Measurements from ENCODE around the gene CARD9. TPM values are rescaled to one million over a fixed set of nuclear protein-coding genes. Genes with fewer than 3 reads are reported as not detected.
A peak's percentile ranks its signal among the peaks of the same experiment; 100 is the strongest.

The CARD9 gene
- total RNA-seq, 2 donors from 2014 or later, result 0.35 to 1.5 TPM

DNA sequence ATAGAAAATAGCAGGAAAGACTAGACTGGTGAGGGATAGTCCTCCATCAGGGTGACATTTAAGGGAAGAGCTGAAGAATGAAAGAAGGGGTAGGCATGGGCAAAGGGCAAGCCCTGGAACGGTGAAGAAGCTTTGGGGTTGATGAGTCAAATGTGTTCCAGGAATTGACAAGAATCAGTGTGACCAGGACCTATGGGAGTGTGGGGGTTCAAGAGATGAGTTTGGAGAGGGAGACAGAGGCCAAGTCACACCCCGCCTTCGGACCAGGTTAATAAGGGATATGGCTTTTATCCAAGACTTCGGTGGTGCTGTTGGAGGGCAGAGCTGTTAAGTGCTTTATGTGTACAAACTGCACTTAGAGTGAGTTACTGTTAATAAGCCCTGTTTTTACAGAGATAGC is 37.9 kb upstream of the CARD9 start:
- H3K9me3 Mint-ChIP-seq, result no peaks in the 10 kb centered on the region
- WGBS, 2 experiments (ENCODE audit: insufficient coverage in 1 of 2, insufficient read length in 1 of 2), result 78 to 82% methylated on average over 4 of the region's 4 CpGs
- no peaks in the 10 kb centered on the region for H3K27me3 ChIP-seq (ENCODE audit: control insufficient read depth, insufficient read depth, low read length, poor library complexity, severe bottlenecking)
- H3K27ac Mint-ChIP-seq, result peak overlapping the region; percentile 95
- no peaks in the 10 kb centered on the region for H3K27me3 Mint-ChIP-seq (ENCODE audit: insufficient read depth)
- no peaks in the 10 kb centered on the region for H3K9me3 ChIP-seq (ENCODE audit: control insufficient read depth, low read length)
- peak overlapping the region; percentile 97 for H3K4me3 ChIP-seq (ENCODE audit: low read length)
- peak overlapping the region; percentile 88 for H3K4me3 Mint-ChIP-seq
- peaks cover 54% of the 10 kb centered on the region for H3K36me3 Mint-ChIP-seq (ENCODE audit: low read depth)
- peaks cover 63% of the 10 kb centered on the region for H3K36me3 ChIP-seq (ENCODE audit: control insufficient read depth, insufficient read depth, low read length)
- no peak for DNase-seq
- H3K9ac ChIP-seq (ENCODE audit: extremely low read depth, low read length, poor library complexity, severe bottlenecking), result peak overlapping the region; percentile 95
- peaks cover 20% of the 10 kb centered on the region for H3K4me1 Mint-ChIP-seq
- no peak overlapping the region for H3K27ac ChIP-seq (ENCODE audit: low read depth, low read length)
- TF ChIP-seq, protein P1, sequence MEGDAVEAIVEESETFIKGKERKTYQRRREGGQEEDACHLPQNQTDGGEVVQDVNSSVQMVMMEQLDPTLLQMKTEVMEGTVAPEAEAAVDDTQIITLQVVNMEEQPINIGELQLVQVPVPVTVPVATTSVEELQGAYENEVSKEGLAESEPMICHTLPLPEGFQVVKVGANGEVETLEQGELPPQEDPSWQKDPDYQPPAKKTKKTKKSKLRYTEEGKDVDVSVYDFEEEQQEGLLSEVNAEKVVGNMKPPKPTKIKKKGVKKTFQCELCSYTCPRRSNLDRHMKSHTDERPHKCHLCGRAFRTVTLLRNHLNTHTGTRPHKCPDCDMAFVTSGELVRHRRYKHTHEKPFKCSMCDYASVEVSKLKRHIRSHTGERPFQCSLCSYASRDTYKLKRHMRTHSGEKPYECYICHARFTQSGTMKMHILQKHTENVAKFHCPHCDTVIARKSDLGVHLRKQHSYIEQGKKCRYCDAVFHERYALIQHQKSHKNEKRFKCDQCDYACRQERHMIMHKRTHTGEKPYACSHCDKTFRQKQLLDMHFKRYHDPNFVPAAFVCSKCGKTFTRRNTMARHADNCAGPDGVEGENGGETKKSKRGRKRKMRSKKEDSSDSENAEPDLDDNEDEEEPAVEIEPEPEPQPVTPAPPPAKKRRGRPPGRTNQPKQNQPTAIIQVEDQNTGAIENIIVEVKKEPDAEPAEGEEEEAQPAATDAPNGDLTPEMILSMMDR (conservative IDR thresholded peaks at IDR 0.05), result no peak
- H3K4me1 ChIP-seq (ENCODE audit: control insufficient read depth, insufficient read depth, low read length), result peaks cover 5% of the 10 kb centered on the region

DNA sequence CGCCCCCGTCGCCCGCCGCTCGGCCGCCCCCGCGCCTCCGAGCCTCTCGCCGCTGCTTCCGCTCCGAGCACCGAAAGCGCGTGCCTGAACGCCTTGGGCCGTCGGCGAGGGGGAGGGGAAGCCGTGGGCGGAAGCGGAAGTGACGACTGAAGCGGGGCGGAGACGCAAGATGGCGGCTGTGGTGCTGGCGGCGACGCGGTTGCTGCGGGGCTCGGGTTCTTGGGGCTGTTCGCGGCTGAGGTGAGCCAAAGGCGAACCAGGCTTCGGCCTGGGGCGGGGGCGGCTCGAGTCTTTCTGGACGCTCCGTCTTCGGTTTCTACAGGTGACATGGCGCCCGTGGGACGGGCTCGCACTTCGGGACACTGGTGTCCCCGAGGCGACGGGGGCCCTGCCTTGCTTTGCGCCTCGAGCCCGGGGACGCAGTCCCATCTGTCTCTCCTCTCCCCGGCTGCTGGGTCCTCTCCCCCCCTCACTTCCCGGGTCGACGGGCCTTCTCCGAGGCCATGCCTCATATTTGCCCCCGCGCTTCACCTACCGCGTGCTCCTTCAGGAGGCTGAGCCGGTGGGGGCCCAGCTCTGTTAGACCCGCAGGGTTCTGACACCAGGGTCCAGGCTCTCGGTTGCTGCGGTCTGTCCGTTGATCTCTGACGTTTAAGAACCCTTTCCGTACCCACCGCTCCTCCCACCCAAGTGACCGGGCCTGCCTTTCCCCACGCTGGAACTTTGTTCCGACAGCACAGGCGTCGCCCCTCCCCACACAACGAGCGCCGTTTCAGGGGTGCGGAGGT is 37.2 kb upstream of the CARD9 start, which contains the start of the genes ENTR1 and PMPCA:
Gene ENTR1 (minus strand): TSS at position 115 of the 788 bp plus-strand sequence. CDS start 217 bp downstream, outside the sequence.
Gene PMPCA (plus strand): TSS at position 159 of the 788 bp plus-strand sequence. CDS start 11 bp downstream, at position 170.
- Mint-ChIP-seq H3K9me3 (no peaks in the 10 kb centered on the region), H3K36me3 (ENCODE audit: low read depth) (peaks cover 51% of the 10 kb centered on the region), H3K27ac (peak within 1 kb of the TSS; percentile 96), H3K27me3 (ENCODE audit: insufficient read depth) (no peaks in the 10 kb centered on the region), H3K4me1 (peaks cover 20% of the 10 kb centered on the region), H3K4me3 (peak within 1 kb of the TSS; percentile 88)
- Histone ChIP-seq H3K9ac (ENCODE audit: extremely low read depth, low read length, poor library complexity, severe bottlenecking) (peak within 1 kb of the TSS; percentile 95), H3K27me3 (ENCODE audit: control insufficient read depth, insufficient read depth, low read length, poor library complexity, severe bottlenecking) (no peaks in the 10 kb centered on the region), H3K4me1 (ENCODE audit: control insufficient read depth, insufficient read depth, low read length) (peaks cover 5% of the 10 kb centered on the region), H3K36me3 (ENCODE audit: control insufficient read depth, insufficient read depth, low read length) (peaks cover 59% of the 10 kb centered on the region), H3K4me3 (ENCODE audit: low read length) (peak within 1 kb of the TSS; percentile 97), H3K9me3 (ENCODE audit: control insufficient read depth, low read length) (no peaks in the 10 kb centered on the region), H3K27ac (ENCODE audit: low read depth, low read length) (peak within 1 kb of the TSS; percentile 80)
- TF ChIP-seq, protein P1 (conservative IDR thresholded peaks at IDR 0.05), result no peak
- WGBS, 2 experiments (ENCODE audit: insufficient coverage in 1 of 2, insufficient read length in 1 of 2), result 0 to 1% methylated on average over 46 to 83 of the region's 83 CpGs
- DNase-seq, result peak; percentile 95

DNA sequence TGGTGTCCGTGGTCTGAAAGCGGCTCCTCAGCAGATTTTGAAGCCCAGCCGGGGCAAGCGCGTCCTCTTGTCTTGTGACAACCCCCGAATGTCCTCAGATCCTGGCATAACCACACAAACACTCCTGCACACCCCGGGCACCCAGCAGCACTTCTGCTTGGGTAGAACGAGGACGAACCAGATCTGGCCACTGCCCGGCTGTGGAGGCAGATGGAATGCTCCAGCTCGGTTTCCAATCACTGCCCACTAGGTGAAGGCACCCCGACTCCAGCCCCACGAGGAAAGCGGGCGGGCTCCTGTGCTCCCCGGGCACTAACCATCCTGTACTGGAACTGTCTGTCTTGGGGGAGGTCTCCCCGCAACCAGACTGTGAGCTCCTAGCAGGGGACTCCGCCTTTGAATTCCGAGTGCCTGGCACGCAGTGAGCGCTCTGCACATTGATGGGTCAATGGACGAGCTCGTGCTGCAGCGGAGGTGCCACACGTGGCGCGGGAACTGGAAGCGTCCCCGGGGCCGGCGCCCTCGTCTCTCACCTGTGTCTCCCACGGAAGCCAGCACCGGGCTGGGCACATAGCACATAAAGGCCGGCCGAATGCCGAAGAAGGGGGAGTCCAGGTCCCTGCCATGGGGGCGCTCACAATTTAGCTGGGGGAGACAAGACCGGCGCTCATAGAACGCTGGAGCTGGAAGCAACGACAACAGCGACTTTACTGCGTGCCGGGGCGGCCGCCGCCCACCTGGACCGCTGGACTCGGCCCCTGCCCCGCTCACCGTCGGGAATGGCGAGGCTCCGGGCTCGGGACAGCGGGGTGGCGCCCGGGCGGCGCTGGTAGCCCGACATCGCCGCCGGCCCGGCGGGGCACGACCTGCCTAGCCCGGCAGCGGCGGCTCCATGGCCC is 36.3 kb upstream of the CARD9 start:
- H3K36me3 Mint-ChIP-seq (ENCODE audit: low read depth), result peaks cover 54% of the 10 kb centered on the region
- peaks cover 61% of the 10 kb centered on the region for H3K36me3 ChIP-seq (ENCODE audit: control insufficient read depth, insufficient read depth, low read length)
- peak overlapping the region; percentile 88 for H3K4me3 Mint-ChIP-seq
- H3K4me3 ChIP-seq (ENCODE audit: low read length), result peak overlapping the region; percentile 87
- H3K27ac Mint-ChIP-seq, result peak overlapping the region; percentile 96
- no peaks in the 10 kb centered on the region for H3K27me3 Mint-ChIP-seq (ENCODE audit: insufficient read depth)
- peak overlapping the region; percentile 78 for H3K9ac ChIP-seq (ENCODE audit: extremely low read depth, low read length, poor library complexity, severe bottlenecking)
- peaks cover 20% of the 10 kb centered on the region for H3K4me1 Mint-ChIP-seq
- H3K9me3 ChIP-seq (ENCODE audit: control insufficient read depth, low read length), result no peaks in the 10 kb centered on the region
- DNase-seq, result peak; percentile 71
- no peaks in the 10 kb centered on the region for H3K27me3 ChIP-seq (ENCODE audit: control insufficient read depth, insufficient read depth, low read length, poor library complexity, severe bottlenecking)
- H3K27ac ChIP-seq (ENCODE audit: low read depth, low read length), result no peak overlapping the region
- H3K4me1 ChIP-seq (ENCODE audit: control insufficient read depth, insufficient read depth, low read length), result peaks cover 5% of the 10 kb centered on the region
- no peaks in the 10 kb centered on the region for H3K9me3 Mint-ChIP-seq
- TF ChIP-seq, protein P1 (conservative IDR thresholded peaks at IDR 0.05), result no peak
- 12 to 13% methylated on average over 39 to 71 of the region's 71 CpGs for WGBS, 2 experiments (ENCODE audit: insufficient coverage in 1 of 2, insufficient read length in 1 of 2)
